HEK293T (cell line): ENCODE measurements around the gene SLC30A9.

Experiments used
- CTCF ChIA-PET: fragments of 350-600 bp; formaldehyde crosslinking; extraction: SDS; loops from one replicate; lab custom pipeline; 2021; ENCODE audit warnings: antibody characterized with exemption, inconsistent platforms; lab: Yijun Ruan, JAX
- POLR2A ChIA-PET: fragments of 350-600 bp; formaldehyde crosslinking; extraction: SDS; loops from one replicate; lab custom pipeline; 2020; ENCODE audit warnings: antibody characterized with exemption, inconsistent platforms; lab: Yijun Ruan, JAX
- DNase-seq: peaks from one replicate; pipeline ENCODE4 v3.0.0; 2012; ENCODE audit warnings: mixed read lengths; ENCODE audit errors: extremely low spot score
- ARNT ChIP-seq: fragments of 450-650 bp; IDR thresholded peaks from 2 replicates; pipeline ENCODE4 v1.6.1; 2017; ENCODE audit warnings: mild to moderate bottlenecking
- BHLHE40 ChIP-seq: fragments of 450-650 bp; IDR thresholded peaks from 2 replicates; pipeline ENCODE4 v1.6.1; 2016; ENCODE audit warnings: mild to moderate bottlenecking, moderate library complexity, borderline replicate concordance
- CTBP1 ChIP-seq: fragments of 450-650 bp; IDR thresholded peaks from 2 replicates; pipeline ENCODE4 v1.6.1; 2016; ENCODE audit warnings: borderline replicate concordance
- ELF4 ChIP-seq: fragments of 450-650 bp; IDR thresholded peaks from 2 replicates; pipeline ENCODE4 v1.6.1; 2017; ENCODE audit warnings: antibody characterized with exemption
- FOXA1 ChIP-seq: fragments of 450-650 bp; IDR thresholded peaks from 2 replicates; pipeline ENCODE4 v1.6.1; 2016; ENCODE audit warnings: mild to moderate bottlenecking
- FOXK2 ChIP-seq: fragments of 450-650 bp; IDR thresholded peaks from 2 replicates; pipeline ENCODE4 v1.6.1; 2016; ENCODE audit warnings: mild to moderate bottlenecking
- FOXM1 ChIP-seq: fragments of 450-650 bp; IDR thresholded peaks from 2 replicates; pipeline ENCODE4 v1.6.1; 2017; ENCODE audit warnings: mild to moderate bottlenecking, borderline replicate concordance
- HDGF ChIP-seq: fragments of 450-650 bp; IDR thresholded peaks from 2 replicates; pipeline ENCODE4 v1.6.1; 2017; ENCODE audit warnings: antibody characterized with exemption, borderline replicate concordance
- L3MBTL2 ChIP-seq: fragments of 450-650 bp; conservative IDR thresholded peaks from 2 replicates; pipeline ENCODE4 v1.6.1; 2016; ENCODE audit warnings: mild to moderate bottlenecking
- LEF1 ChIP-seq: fragments of 450-650 bp; IDR thresholded peaks from 2 replicates; pipeline ENCODE4 v1.6.1; 2017; ENCODE audit warnings: mild to moderate bottlenecking, borderline replicate concordance
- NFRKB ChIP-seq: fragments of 450-650 bp; IDR thresholded peaks from 2 replicates; pipeline ENCODE4 v1.6.1; 2016; ENCODE audit warnings: mild to moderate bottlenecking, moderate library complexity
- PKNOX1 ChIP-seq: fragments of 450-650 bp; IDR thresholded peaks from 2 replicates; pipeline ENCODE4 v1.6.1; 2016
- SP1 ChIP-seq: fragments of 450-650 bp; IDR thresholded peaks from 2 replicates; pipeline ENCODE4 v1.6.1; 2017
- SUZ12 ChIP-seq: fragments of 450-650 bp; IDR thresholded peaks from 2 replicates; pipeline ENCODE4 v1.6.1; 2016; ENCODE audit warnings: mild to moderate bottlenecking
- TARDBP ChIP-seq: fragments of 450-650 bp; IDR thresholded peaks from 2 replicates; pipeline ENCODE4 v1.6.1; 2016
- ZNF384 ChIP-seq: fragments of 450-650 bp; IDR thresholded peaks from 2 replicates; pipeline ENCODE4 v1.6.1; 2016

Gene SLC30A9

GRCh38 chr4:41957634-41958033 is 32.7 kb upstream of the SLC30A9 start:
- ChIA-PET POLR2A (no interaction called here), CTCF (interaction anchor here (0.6 to 1.0 kb wide), 4 partner anchors 46 to 323 kb away, joined by 3 to 5 read pairs (median 4); no protein-coding TSS in a partner anchor)
- peak; percentile 19 for DNase-seq
- TF ChIP-seq ELF4: no peak
- no peak for TF ChIP-seq ZNF384
- no peak for TF ChIP-seq BHLHE40
- TF ChIP-seq TARDBP: no peak
- TF ChIP-seq LEF1: no peak
- no peak for TF ChIP-seq HDGF
- no peak for TF ChIP-seq FOXA1
- TF ChIP-seq L3MBTL2: no peak

- no peak for DNase-seq
- TF ChIP-seq ZNF384: no peak
- TF ChIP-seq FOXM1: no peak
- no peak for TF ChIP-seq HDGF
- no peak for TF ChIP-seq TARDBP
- TF ChIP-seq FOXA1: no peak
- no peak for TF ChIP-seq PKNOX1
- TF ChIP-seq FOXK2: no peak
- no peak for TF ChIP-seq BHLHE40
- TF ChIP-seq L3MBTL2: no peak
- TF ChIP-seq SP1: no peak
- no peak for TF ChIP-seq ARNT
- no peak for TF ChIP-seq SUZ12
- TF ChIP-seq ELF4: no peak
- no peak for TF ChIP-seq NFRKB
- no peak for TF ChIP-seq CTBP1
- POLR2A ChIA-PET: no interaction called here
- CTCF ChIA-PET: no interaction called here
Observed at GRCh38 chr4:41963105-41963504, 27.2 kb upstream of the SLC30A9 start.

- TF ChIP-seq ARNT (no peak), BHLHE40 (no peak), PKNOX1 (no peak), SUZ12 (no peak), L3MBTL2 (no peak), SP1 (no peak), HDGF (no peak), FOXK2 (no peak), CTBP1 (no peak), TARDBP (no peak), ELF4 (no peak), NFRKB (no peak), LEF1 (no peak), ZNF384 (no peak), FOXA1 (no peak), FOXM1 (no peak)
- POLR2A ChIA-PET: no interaction called here
- no peak for DNase-seq
- CTCF ChIA-PET: no interaction called here
Observed at GRCh38 chr4:41964401-41964800, 25.9 kb upstream of the SLC30A9 start.

GRCh38 chr4:41967392-41967791 is 22.9 kb upstream of the SLC30A9 start:
- CTCF ChIA-PET: no interaction called here
- no peak for DNase-seq
- POLR2A ChIA-PET: no interaction called here
- TF ChIP-seq HDGF: no peak

- DNase-seq: no peak
- CTCF ChIA-PET: no interaction called here
- POLR2A ChIA-PET: no interaction called here
Observed at GRCh38 chr4:41969671-41970070, 20.7 kb upstream of the SLC30A9 start.

GRCh38 chr4:41975341-41975740 is 15.0 kb upstream of the SLC30A9 start:
- DNase-seq: no peak
- no peak for TF ChIP-seq SUZ12
- TF ChIP-seq CTBP1: no peak
- no peak for TF ChIP-seq TARDBP
- no peak for TF ChIP-seq NFRKB
- no peak for TF ChIP-seq SP1
- TF ChIP-seq ELF4: no peak
- TF ChIP-seq PKNOX1: no peak
- no peak for TF ChIP-seq LEF1
- no peak for TF ChIP-seq L3MBTL2
- POLR2A ChIA-PET: no interaction called here
- CTCF ChIA-PET: interaction anchor here (0.5 kb wide), 1 partner anchor 18 kb away, joined by 3 read pairs; no protein-coding TSS in a partner anchor

More at GRCh38 chr4:41969671-41970070, 20.7 kb upstream of the SLC30A9 start:
- TF ChIP-seq SUZ12 (no peak), FOXM1 (no peak), ARNT (no peak), ELF4 (no peak), SP1 (no peak), PKNOX1 (no peak), TARDBP (no peak), FOXA1 (no peak), L3MBTL2 (no peak), CTBP1 (no peak), BHLHE40 (no peak), HDGF (no peak), NFRKB (no peak), FOXK2 (no peak), ZNF384 (no peak), LEF1 (no peak)
